GM13976 (cell line): ENCODE measurements around the gene NLGN4X.
A peak's percentile ranks its signal among the peaks of the same experiment; 100 is the strongest.

Source experiments
- DNase-seq: peaks from one replicate; pipeline ENCODE4 v3.0.0; 2012; ENCODE audit warnings: low spot score
- in situ Hi-C: fragments of 300-500 bp; cut with MboI; formaldehyde crosslinking; loops from one replicate; pipeline ENCODE4 v1.12.0; 2022; ENCODE audit warnings: low sequenced_read_pairs, mixed read lengths, inconsistent platforms; ENCODE audit not compliant: unreplicated experiment
- TF ChIP-seq, protein P1 (sequence below): IDR thresholded peaks from 2 replicates; pipeline ENCODE4 v1.5.1; 2012; ENCODE audit warnings: borderline replicate concordance, mild to moderate bottlenecking; ENCODE audit not compliant: insufficient read depth; ENCODE audit errors: extremely low read depth, missing control alignments, control extremely low read depth

Gene NLGN4X

DNA sequence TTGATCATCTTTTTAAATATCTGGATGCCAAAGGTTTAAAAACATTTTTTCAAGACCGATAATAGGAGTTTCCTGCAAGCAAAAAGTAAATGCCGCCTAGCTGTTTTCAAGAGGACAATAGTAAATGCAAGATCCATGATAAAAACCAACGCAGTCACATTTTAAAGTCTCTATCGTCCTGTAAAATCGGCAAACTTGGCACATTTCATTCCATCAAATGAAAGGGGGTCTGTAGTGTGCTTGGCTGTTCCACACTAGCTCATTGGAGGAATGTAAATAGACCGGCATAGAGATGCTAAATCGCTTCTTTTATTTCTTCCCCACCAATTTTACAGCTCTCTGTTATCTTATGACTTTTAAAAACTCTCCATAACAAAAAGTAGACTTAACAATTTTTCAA lies 202.2 kb downstream of the NLGN4X start:
- in situ Hi-C loops = no loop called here
- DNase-seq = no peak
- TF ChIP-seq, protein P1, sequence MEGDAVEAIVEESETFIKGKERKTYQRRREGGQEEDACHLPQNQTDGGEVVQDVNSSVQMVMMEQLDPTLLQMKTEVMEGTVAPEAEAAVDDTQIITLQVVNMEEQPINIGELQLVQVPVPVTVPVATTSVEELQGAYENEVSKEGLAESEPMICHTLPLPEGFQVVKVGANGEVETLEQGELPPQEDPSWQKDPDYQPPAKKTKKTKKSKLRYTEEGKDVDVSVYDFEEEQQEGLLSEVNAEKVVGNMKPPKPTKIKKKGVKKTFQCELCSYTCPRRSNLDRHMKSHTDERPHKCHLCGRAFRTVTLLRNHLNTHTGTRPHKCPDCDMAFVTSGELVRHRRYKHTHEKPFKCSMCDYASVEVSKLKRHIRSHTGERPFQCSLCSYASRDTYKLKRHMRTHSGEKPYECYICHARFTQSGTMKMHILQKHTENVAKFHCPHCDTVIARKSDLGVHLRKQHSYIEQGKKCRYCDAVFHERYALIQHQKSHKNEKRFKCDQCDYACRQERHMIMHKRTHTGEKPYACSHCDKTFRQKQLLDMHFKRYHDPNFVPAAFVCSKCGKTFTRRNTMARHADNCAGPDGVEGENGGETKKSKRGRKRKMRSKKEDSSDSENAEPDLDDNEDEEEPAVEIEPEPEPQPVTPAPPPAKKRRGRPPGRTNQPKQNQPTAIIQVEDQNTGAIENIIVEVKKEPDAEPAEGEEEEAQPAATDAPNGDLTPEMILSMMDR = no peak

DNA sequence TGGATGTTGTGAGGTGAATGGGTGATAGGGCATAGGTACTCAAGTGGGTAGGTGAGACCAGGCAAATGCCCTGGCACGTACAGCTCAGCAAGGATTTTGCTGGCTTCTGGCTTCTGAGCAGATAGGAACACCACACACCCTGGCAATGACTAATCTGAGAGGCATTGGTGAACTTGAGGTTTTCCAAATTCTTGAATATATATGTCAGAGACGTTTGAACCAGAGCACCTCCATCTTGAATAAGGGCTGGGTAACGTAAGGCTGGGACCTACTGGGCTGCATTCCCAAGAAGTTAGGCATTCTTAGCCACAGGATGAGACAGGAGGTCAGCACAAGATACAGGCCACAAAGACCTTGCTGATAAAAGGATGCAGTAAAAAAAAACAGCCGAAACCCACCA lies 204.5 kb downstream of the NLGN4X start:
- TF ChIP-seq, protein P1 = no peak
- in situ Hi-C loops = loop anchor here (25.0 kb wide), 1 partner anchor 213 kb away; the partner anchor contains the start of gene NLGN4X
- DNase-seq = no peak

DNA sequence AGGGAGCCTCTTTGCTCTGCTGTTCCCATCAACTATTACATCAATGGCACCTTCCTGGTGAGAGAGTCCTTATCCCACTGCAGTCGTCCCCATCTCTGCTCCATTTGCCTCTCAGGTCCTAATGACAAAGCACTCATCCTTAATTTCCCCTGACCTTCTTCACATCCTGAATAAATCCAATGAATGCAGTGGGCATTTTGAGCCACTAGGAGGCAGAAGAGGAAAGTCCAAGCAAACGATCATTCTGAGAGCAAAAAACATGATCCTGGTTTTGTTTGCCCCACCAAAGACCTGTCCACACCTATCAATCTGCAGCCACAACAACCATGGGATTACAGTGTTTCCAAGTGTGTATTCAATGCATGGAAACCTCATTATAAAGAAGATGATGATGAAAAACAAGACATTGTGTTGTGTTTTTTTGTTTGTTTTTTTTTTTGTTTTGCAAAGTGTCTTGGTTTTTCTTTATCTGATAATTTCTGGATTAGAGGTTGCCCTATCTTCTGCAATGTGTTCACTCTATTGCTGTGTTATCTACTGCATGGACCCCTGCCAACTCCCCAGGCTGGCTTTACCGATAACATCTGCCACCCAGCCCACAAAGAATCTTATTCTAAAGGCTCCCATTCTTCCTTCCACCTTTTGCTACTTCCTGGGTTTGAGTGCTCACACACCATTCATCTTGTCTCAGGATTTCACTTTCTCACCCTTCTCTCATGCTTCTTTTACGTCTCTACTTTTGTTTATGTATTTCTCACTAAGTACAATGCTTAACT lies 207.2 kb downstream of the NLGN4X start:
- in situ Hi-C loops = loop anchor here (25.0 kb wide), 1 partner anchor 216 kb away; the partner anchor contains the start of gene NLGN4X
- TF ChIP-seq, protein P1 = peak; percentile 84
- DNase-seq = peak; percentile 17

DNA sequence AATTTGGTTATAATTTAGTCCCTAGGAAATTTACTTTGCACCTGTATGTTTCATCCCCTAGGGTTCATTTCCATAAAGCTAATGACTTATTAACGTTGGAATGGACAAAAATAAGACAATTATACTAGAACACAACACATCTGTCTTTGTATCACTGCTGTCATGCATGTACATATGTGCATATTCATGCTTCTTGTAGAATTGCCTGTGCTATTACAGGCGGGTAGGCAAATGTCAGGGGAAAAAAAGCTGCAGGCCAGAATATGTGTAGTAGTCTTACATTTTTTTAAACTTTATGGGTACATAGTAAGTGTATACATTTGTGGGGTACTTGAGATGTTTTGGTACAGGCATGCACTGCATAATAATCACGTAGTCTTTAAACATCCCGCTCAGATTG lies 209.6 kb downstream of the NLGN4X start:
- DNase-seq = no peak
- in situ Hi-C loops = loop anchor here (25.0 kb wide), 1 partner anchor 218 kb away; the partner anchor contains the start of gene NLGN4X

DNA sequence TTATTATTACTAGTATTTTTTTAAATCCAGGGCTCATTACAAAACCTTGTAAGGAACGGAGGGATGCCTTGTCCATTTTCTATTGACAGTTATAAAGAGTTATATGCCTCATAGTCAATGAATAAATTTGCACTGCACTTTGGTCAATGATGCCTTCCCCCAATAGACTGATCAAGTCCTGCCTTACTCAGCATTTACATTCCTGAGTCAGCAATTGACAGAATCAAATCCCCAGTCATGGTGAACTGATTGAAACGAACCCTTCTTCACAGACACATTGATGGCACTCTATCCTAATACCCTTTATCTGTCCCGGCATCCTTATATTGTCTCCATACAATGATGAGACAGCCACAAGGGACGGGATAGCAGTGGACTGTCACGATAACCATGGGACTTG lies 213.2 kb downstream of the NLGN4X start:
- no peak for DNase-seq
- TF ChIP-seq, protein P1 = no peak
- in situ Hi-C loops = loop anchor here (25.0 kb wide), 1 partner anchor 222 kb away; the partner anchor contains the start of gene NLGN4X

More for the DNA sequence above, 209.6 kb downstream of the NLGN4X start:
- TF ChIP-seq, protein P1 = no peak

DNA sequence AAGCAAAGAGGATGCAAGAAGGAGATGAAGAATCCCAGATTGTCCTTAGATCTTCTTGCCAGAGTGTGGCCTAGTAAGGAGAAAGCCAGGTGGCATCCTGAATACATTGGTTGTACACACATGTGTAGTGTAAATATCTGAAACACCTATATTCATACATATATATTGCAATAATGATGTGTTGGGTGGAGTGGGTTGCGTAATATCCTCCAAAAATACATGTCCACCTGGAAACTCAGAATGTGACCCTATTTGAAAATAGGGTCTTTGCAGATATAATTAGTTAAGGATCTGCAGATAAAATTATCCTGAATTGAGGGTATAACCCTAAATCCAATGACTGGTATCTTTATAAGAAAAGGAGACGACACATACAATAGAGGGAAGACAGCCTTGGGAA lies 216.3 kb downstream of the NLGN4X start:
- in situ Hi-C loops = loop anchor here (25.0 kb wide), 1 partner anchor 225 kb away; the partner anchor contains the start of gene NLGN4X
- no peak for DNase-seq
- TF ChIP-seq, protein P1 = no peak
